ENCODE data around the gene PRKAR1B. TPM values are rescaled to one million over a fixed set of nuclear protein-coding genes. Genes with fewer than 3 reads are reported as not detected.

Gene PRKAR1B
- total RNA-seq, 3 donors from 2014 or later = 38.8 to 58.6 (median 49.9) TPM

DNA sequence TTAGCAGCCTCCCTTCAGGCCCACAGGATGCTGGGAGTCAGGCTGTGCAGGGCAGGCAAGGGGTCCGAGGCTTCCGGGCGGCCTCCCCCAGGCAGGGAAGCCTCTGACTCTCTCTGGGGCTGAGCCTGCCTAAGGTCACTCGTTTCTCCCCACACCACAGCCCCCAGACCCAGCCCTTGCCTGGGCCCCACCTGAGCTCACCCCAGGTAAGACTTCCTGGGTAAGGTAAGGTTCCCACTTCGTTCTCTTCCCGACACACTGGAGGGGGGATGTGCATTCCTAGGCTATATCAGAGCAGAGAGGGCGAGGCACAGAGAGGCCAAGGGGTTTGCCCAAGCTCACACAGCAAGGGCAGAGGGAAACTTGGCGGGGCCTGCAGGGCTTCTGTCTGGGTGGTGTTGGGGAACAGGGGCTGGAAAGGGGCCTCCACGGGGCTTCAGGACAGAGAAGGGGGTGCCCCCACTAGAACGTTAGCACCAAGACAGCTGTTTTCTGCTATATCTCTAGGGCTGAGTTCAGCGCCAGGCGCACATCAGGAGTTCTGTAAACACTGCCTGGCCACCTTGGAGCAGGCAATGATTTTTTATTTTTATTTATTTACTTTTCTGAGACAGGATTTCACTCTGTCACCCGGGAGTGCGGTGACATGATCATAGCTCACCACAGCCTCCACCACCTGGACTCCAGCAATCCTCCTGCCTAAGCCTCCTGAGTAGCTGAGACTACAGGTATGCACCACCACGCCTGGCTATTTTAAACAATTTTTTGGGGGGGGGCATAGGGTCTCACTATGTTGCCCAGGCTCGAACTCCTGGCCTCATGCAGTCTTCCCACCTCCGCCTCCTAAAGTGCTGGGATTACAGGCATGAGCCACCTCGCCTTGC, 182.5 kb downstream of the PRKAR1B start:
- no peak for ATAC-seq
- H3K4me1 Mint-ChIP-seq (ENCODE audit: low read depth) = peaks cover 3% of the 10 kb centered on the region

DNA sequence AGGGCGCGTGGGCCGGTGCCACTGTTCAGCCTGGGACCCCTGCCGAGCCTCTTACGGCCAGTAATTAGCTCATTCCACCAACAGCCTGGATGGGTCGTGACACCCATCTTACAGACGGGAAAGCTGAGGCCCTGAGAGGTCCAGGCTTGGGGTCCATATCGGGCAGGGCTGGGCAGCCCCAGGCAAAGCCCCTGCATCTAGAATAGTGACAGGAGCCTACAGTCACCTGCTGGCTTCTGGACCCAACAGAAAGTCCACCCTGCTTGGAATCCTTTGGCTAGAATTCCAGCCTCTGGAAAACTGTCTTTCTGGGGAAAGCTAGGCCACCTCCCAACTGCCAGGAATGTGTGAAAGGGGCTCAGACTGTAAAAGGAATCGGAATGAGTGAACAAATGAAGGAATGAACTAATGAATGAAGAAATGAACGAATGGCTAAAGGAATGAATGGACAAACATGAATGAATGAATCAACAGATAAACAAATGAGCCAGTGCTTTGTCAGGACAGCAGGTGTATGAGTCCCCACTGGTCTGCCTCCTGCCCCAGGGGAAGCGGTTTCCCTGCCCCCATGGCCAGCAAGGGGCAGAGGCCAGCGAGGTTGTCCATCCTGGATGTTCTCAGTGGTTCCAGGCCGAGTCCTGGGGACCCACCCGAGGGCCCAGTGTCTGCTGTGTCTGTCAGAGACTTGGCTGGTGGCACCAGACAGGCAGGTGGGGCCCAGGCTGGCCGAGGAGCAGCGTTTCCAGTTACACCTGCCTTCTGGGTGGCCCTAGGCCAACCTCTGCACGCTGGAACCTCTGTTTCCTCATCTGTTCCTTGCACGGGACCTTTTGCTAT, 183.4 kb downstream of the PRKAR1B start:
- Mint-ChIP-seq H3K27me3 (ENCODE audit: low read depth) (no peaks in the 10 kb centered on the region), H3K36me3 (ENCODE audit: insufficient read depth) (no peaks in the 10 kb centered on the region), H3K4me1 (ENCODE audit: low read depth) (peaks cover 3% of the 10 kb centered on the region), H3K9me3 (peaks cover 4% of the 10 kb centered on the region), H3K4me3 (no peak overlapping the region)
- ATAC-seq = no peak
- DNase-seq = no peak

More for the DNA sequence above, 182.5 kb downstream of the PRKAR1B start:
- peaks cover 4% of the 10 kb centered on the region for H3K9me3 Mint-ChIP-seq
- no peak for DNase-seq
- H3K4me3 Mint-ChIP-seq = no peak overlapping the region
- H3K36me3 Mint-ChIP-seq (ENCODE audit: insufficient read depth) = peaks cover 1% of the 10 kb centered on the region
- H3K27me3 Mint-ChIP-seq (ENCODE audit: low read depth) = no peaks in the 10 kb centered on the region

DNA sequence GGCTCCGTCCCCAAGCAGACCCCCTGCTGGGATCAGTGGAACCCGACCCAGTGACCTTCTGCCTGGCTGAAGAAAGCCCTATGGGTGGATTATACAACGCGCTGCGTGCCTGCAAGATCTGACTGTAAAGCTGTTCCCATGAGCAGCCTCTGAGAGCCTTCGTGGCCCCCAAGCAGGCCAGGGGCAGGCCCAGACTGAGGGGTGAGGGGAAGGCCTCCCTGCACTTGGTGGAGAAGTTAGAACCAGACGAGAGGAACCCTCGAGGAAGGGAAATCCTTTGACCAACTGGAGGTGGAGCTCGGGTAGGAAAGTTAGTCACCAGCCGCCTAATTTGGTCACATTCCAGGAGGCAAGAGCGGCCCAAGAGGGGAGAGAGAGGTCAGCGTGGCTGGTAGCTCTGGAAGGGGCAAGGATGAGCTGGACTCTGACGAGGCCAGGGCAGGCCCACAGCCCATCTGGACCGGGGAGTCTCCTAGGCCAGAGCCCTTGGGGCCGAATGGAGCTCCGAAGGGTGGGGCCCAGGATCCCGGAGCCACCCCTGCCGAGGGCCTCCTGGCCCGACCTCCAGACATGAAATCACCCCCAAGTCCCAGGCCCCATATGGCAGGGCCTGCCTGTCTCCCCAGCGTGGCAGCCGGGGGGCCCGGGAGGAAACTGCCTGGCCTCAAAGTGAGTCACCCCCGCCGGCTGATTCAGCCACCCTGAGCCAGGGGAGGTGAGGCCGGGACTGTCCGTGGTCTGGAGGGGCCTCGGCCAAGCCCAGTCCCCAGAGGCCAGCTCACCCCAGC, 184.2 kb downstream of the PRKAR1B start:
- Mint-ChIP-seq H3K27me3 (ENCODE audit: low read depth) (no peaks in the 10 kb centered on the region), H3K9me3 (peaks cover 4% of the 10 kb centered on the region), H3K36me3 (ENCODE audit: insufficient read depth) (no peaks in the 10 kb centered on the region), H3K4me3 (no peak overlapping the region), H3K4me1 (ENCODE audit: low read depth) (peaks cover 3% of the 10 kb centered on the region)
- ATAC-seq = peak in 1 of 2 donors; percentile 21
- DNase-seq = no peak

DNA sequence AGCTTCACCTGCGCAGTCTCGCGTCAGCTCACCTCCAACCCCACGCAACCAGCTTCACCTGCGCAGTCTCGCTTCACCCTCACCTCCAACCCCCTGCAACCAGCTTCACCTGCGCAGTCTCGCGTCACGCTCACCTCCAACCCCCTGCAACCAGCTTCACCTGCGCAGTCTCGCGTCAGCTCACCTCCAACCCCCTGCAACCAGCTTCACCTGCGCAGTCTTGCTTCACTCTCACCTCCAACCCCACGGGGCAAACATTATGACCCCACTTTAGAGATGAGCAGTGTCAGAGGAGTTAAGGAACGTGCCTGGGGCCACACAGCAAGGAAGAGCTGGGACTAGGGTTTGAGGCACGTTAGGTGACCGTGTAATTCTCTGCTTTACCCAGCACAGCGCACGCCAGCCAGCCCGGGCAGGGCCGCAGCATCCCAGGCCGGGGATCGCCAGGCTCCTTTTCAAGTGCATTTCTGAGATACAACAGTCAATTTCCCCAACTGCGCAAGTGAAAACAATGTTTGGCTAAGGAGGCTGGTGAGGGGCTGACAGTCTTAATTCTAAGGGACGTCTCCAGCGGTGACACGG, 184.9 kb downstream of the PRKAR1B start:
- no peak overlapping the region for H3K4me3 Mint-ChIP-seq
- no peaks in the 10 kb centered on the region for H3K36me3 Mint-ChIP-seq (ENCODE audit: insufficient read depth)
- peaks cover 4% of the 10 kb centered on the region for H3K9me3 Mint-ChIP-seq
- H3K27me3 Mint-ChIP-seq (ENCODE audit: low read depth) = no peaks in the 10 kb centered on the region
- H3K4me1 Mint-ChIP-seq (ENCODE audit: low read depth) = peaks cover 3% of the 10 kb centered on the region
- DNase-seq (no peak), ATAC-seq (no peak)

DNA sequence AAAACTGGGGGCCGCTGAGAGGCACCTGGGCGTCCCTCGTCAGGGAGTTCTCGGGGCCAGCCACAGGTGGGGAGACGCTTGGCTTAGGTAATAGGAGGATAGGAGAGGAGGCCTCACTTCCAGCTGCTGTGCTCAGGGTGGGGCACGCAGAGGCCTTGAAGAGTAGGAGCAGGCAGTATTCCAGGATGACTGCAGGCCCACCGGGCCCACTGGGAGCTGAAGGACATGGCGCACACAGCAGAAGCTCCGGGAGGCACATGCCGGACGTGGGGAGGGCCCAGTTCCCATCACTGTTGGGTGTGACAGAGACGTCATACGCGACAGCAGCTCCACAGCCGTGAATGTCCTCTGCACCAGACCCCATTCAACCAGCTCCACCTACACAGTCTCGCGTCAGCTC, 185.4 kb downstream of the PRKAR1B start:
- no peak for DNase-seq
- no peak for ATAC-seq
- H3K9me3 Mint-ChIP-seq = peaks cover 4% of the 10 kb centered on the region
- no peaks in the 10 kb centered on the region for H3K27me3 Mint-ChIP-seq (ENCODE audit: low read depth)
- peaks cover 3% of the 10 kb centered on the region for H3K4me1 Mint-ChIP-seq (ENCODE audit: low read depth)
- H3K4me3 Mint-ChIP-seq = no peak overlapping the region
- no peaks in the 10 kb centered on the region for H3K36me3 Mint-ChIP-seq (ENCODE audit: insufficient read depth)

DNA sequence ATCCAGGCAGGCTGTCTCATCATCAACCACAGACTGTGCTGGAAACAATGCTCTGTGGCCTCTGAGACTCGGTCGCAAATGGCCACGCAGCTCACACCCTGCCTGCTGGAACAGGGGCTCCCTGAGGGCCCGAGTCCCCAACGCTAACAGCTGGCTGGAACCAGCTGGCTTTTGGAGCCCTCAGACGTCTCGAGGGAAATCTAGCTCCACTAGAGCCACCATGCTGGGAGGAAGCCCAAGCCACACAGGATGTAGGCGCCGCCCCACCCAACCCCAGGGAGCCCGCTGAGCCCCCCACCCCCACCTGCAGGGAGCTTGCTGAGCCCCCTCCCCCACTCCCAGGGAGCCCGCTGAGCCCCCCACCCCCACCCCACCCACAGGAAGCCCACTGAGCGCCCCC, 186.1 kb downstream of the PRKAR1B start:
- Mint-ChIP-seq H3K4me1 (ENCODE audit: low read depth) (peaks cover 3% of the 10 kb centered on the region), H3K9me3 (peaks cover 4% of the 10 kb centered on the region), H3K27me3 (ENCODE audit: low read depth) (no peaks in the 10 kb centered on the region), H3K4me3 (no peak overlapping the region), H3K36me3 (ENCODE audit: insufficient read depth) (no peaks in the 10 kb centered on the region)
- ATAC-seq (no peak), DNase-seq (no peak)

DNA sequence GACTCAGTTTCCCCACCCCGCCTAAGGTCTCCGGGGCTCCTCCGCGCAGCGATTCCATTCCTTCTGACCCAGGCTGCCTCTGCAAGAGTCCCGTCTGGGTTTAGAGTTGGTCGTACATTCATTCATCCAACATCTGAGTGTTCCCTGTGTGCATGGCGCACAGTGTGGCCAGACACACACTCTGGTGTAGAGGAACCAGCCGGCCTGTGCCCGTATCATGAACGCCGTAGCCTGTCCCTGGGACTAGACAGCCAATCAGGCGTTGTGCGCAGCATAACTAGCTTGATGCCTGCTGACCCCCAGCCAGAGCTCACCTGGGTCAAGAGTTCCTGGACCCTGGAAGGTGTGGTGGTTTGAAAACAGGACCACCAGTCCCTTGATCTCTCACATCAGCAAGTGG, 186.5 kb downstream of the PRKAR1B start:
- peaks cover 4% of the 10 kb centered on the region for H3K9me3 Mint-ChIP-seq
- peaks cover 3% of the 10 kb centered on the region for H3K4me1 Mint-ChIP-seq (ENCODE audit: low read depth)
- ATAC-seq (no peak), DNase-seq (no peak)
- no peak overlapping the region for H3K4me3 Mint-ChIP-seq
- H3K27me3 Mint-ChIP-seq (ENCODE audit: low read depth) = no peaks in the 10 kb centered on the region
- H3K36me3 Mint-ChIP-seq (ENCODE audit: insufficient read depth) = no peaks in the 10 kb centered on the region

DNA sequence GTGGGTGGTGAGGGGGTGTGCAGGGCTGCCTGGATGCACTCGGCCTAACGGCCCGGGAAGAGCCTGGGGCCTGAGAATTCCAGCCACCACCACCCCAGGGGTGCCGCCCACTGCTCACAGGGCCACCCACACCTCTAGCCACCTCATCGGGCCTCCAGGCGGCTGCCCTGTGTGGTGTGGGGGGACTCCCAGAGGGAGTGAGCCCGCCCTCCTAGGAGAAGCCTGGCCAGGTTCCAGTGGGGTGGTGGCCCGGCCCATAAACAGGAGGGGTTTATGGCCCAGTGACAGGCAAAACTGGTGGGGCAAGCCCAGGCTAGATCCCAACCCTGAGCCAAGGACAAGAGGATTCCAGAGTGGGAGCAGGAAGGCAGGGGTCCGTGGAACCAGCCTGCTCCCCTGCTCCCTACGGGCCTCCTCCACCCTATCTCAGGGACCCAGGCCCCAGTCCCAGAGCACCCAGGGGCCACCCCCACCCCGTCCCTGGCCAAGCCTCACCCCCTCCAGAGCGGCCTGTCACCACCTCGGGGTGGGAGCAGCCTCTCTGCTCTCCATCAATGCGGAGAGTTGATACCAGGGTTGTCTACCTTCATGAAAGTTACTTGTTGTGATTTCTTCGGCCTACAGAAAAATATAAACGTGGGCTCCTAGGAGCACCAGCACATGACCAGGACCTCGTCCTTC, 187.2 kb downstream of the PRKAR1B start:
- no peak for DNase-seq
- no peak for ATAC-seq
- Mint-ChIP-seq H3K9me3 (no peaks in the 10 kb centered on the region), H3K4me1 (ENCODE audit: low read depth) (peaks cover 3% of the 10 kb centered on the region), H3K27me3 (ENCODE audit: low read depth) (no peaks in the 10 kb centered on the region), H3K4me3 (no peak overlapping the region), H3K36me3 (ENCODE audit: insufficient read depth) (no peaks in the 10 kb centered on the region)

DNA sequence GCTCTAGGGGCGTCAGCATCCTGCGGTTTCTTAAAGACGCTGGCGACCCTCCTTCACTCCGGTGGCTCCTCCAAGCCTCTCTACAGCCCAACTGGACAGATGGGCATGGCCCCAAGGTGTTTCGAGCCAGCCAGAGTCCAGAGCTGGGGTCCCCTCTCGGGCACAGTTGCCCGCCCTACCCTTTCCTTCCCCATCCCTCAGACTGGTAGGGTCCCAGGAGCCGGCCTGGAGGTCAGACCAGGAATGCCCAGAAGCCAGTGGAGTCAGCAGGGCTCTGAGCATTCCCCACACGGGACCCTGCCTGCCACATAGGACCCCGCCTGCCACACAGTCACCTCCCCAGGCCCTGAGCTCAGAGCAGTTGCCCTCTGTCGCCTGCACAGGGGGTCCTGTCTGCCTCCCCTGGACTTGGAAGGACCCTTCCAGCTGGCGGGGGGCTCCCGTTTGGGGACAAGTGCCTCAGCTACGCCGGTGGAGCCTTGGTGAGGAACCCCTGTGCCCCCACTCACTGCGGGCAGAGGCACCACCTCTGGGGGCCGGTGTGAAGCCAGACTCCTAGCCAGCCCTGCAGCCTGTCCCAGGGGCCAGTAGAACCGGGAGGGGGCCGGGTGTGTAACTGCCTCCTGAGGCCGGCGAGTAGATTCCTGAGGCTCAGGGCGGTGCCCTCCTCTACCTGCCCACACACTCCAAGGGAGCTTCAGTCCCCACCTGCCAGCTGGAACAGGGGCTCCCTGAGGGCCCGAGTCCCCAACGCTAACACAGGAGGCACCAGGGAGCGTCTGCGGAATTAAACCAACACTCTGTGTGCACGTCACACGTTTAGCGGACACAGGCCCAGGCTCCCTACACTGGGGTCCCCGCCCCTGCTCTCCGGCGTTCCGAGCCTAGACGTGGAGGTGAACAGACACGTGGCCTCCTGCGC, 188.1 kb downstream of the PRKAR1B start:
- H3K9me3 Mint-ChIP-seq = no peaks in the 10 kb centered on the region
- no peak overlapping the region for H3K4me3 Mint-ChIP-seq
- no peak for ATAC-seq
- no peak for DNase-seq
- no peaks in the 10 kb centered on the region for H3K27me3 Mint-ChIP-seq (ENCODE audit: low read depth)
- no peaks in the 10 kb centered on the region for H3K36me3 Mint-ChIP-seq (ENCODE audit: insufficient read depth)
- peaks cover 3% of the 10 kb centered on the region for H3K4me1 Mint-ChIP-seq (ENCODE audit: low read depth)

DNA sequence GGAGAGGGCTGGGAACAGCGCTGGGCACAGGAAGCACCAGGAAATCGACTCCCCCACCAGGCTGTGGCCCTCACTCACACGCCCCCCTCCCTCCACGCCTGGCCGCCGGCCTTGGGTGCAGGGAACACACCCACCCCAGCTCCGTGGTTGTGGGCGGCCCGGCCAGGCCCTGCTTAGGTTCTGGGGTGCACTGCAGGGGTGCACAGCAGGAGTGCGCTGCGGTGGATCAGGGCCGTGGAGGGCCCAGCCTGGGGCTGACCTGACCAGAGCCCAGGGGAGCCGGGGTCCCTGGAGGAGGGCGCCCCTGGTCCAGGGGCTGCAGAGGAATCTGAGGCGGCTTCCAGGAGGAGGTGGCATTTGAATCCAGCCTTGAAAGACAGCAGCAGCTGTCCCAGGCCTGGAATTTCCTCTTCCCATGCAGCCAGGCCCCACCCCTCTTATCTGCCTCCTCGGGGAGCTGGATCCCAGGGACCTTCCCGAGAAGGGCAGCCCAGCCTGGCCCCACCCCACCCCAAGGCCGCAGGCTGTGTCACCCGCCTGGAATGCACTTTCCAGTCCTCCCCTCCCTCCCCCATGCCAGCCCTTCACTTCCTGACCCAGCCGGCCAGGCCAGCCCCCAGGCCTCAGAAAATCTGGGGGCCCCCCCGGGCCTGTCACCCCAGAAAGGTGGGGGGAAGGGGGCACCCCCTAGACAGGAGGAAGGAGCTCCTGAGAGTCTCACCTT, 189.0 kb downstream of the PRKAR1B start:
- ATAC-seq = no peak
- Mint-ChIP-seq H3K4me3 (no peak overlapping the region), H3K4me1 (ENCODE audit: low read depth) (peaks cover 3% of the 10 kb centered on the region), H3K36me3 (ENCODE audit: insufficient read depth) (no peaks in the 10 kb centered on the region), H3K9me3 (no peaks in the 10 kb centered on the region), H3K27me3 (ENCODE audit: low read depth) (no peaks in the 10 kb centered on the region)
- DNase-seq = no peak

DNA sequence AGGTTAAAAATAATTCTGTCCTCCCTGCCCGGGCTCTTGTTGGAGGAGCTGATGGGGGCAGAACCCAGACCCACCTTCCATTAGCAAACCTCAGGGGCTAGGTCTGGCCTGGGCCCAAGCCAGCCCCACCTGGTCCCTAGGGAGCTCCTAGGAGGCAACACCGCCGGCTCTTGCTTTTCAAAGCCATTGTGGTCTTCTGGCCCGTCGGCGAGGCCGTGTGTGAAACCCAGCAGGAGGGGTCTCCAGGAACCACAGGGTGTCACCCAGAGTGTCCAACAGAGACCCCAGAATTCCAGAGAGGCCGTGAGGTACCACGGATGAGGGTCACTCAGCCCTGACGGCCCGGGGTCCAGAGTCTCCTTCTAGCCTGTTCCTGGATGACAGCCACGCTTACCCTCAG, 190.8 kb downstream of the PRKAR1B start:
- no peak for ATAC-seq

DNA sequence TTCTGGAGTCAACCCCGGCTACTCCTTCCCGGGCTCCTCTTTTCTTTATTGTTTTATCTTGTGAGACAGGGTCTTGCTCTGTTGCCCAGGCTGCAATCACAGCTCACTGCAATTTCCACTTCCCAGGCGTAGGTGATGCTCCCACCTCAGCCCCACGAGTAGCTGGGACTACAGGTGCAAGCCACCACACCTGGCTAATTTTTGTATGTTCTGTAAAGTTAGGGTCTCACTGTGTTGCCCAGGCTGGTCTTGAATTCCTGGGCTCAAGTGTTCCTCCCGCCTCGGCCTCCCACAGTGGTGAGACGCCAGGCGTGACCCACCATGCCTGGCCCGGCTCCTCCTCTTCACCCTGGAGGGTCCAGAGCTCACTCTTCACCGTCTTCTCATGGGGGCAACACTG, 192.1 kb downstream of the PRKAR1B start:
- ATAC-seq (no peak), DNase-seq (no peak)
- H3K9me3 Mint-ChIP-seq = no peaks in the 10 kb centered on the region
- H3K36me3 Mint-ChIP-seq (ENCODE audit: insufficient read depth) = no peaks in the 10 kb centered on the region
- peaks cover 7% of the 10 kb centered on the region for H3K4me1 Mint-ChIP-seq (ENCODE audit: low read depth)
- no peak overlapping the region for H3K4me3 Mint-ChIP-seq
- peaks cover 3% of the 10 kb centered on the region for H3K27me3 Mint-ChIP-seq (ENCODE audit: low read depth)

More for the DNA sequence above, 190.8 kb downstream of the PRKAR1B start:
- H3K9me3 Mint-ChIP-seq = no peaks in the 10 kb centered on the region
- no peak for DNase-seq
- H3K36me3 Mint-ChIP-seq (ENCODE audit: insufficient read depth) = no peaks in the 10 kb centered on the region
- H3K4me3 Mint-ChIP-seq = no peak overlapping the region
- H3K27me3 Mint-ChIP-seq (ENCODE audit: low read depth) = no peaks in the 10 kb centered on the region
- H3K4me1 Mint-ChIP-seq (ENCODE audit: low read depth) = peaks cover 7% of the 10 kb centered on the region
